ENCODE data around the gene TMEM263. TPM values are rescaled to one million over a fixed set of nuclear protein-coding genes. Genes with fewer than 3 reads are reported as not detected.

TMEM263 gene
- total and polyA plus RNA-seq, 9 of the 15 experiments (the other 6 are each of a cell fraction or from before 2014, with no cell fraction given), result 12.6 to 36.7 (median 24.4) TPM

- ChIA-PET POLR2A (interaction anchor here (0.6 to 4.1 kb wide), 7 partner anchors 8 to 618 kb away, joined by 3 to 18 read pairs (median 3); partner anchors contain the start of gene TMEM263), CTCF (ENCODE audit: low intra/inter-chr PET ratio) (no interaction called here)
- FAIRE-seq (peak; percentile 19), ATAC-seq (peak; percentile 33), DNase-seq (ENCODE audit: extremely low read depth in 1 of 4, low spot score in 3 of 4) (peak in 1 of 4 experiments; percentile 45)
- H4K20me1 ChIP-seq (replicated peaks; ENCODE audit: control insufficient read depth, insufficient read depth, low read length), result no peaks in the 10 kb centered on the region
- H3K9me3 ChIP-seq (replicated peaks; ENCODE audit: control insufficient read depth, insufficient read depth, low read depth, low read length), result no peaks in the 10 kb centered on the region
- no peak overlapping the region for H2AFZ ChIP-seq (ENCODE audit: low read depth, low read length)
- WGBS (ENCODE audit: insufficient coverage, low coverage, missing lambda C conversion rate), result 43% methylated on average over 3 of the region's 3 CpGs
- H3K4me1 ChIP-seq (replicated peaks in 1 of 2; ENCODE audit: control insufficient read depth in 2 of 2, insufficient read depth in 2 of 2, low read length in 2 of 2), result peaks cover 7 to 52% of the 10 kb centered on the region in 2 experiments
- H3K9ac ChIP-seq (ENCODE audit: insufficient read depth in 1 of 2, low read depth in 2 of 2, low read length in 2 of 2), result no peak overlapping the region
- peak overlapping the region; percentile 65; the same call in 2 of the 3 replicates for H3K27ac ChIP-seq (ENCODE audit: extremely low read depth, low read depth, low read length)
- H3K9me1 ChIP-seq (ENCODE audit: control insufficient read depth, insufficient read depth, low read length), result no peaks in the 10 kb centered on the region
- H3K36me3 ChIP-seq (ENCODE audit: control insufficient read depth, insufficient read depth, low read length), result peaks cover 38% of the 10 kb centered on the region
- peak overlapping the region; percentile 20; the same call in 1 of the 2 replicates for H3K4me2 ChIP-seq (ENCODE audit: insufficient read depth, low read length)
- in situ Hi-C loops (cut with MboI), result no loop called here
- H3K79me2 ChIP-seq (ENCODE audit: control insufficient read depth, insufficient read depth, low read length), result peaks cover 16% of the 10 kb centered on the region; the same call in 2 of the 3 replicates
- H3K4me3 ChIP-seq, result no peak overlapping the region
- BruUV-seq (replicated peaks), result no TSS peak
- intact Hi-C loops (cut with micrococcal nuclease), result loop anchor here (1.0 to 2.0 kb wide), 2 partner anchors 8 to 19 kb away; no protein-coding TSS in a partner anchor
- H3K27me3 ChIP-seq (ENCODE audit: control insufficient read depth in 2 of 2, insufficient read depth in 2 of 2, low read length in 2 of 2), result no peaks in the 10 kb centered on the region
- TF ChIP-seq XRCC3 (IDR thresholded peaks at IDR 0.05) (no peak), CHD4 (IDR thresholded peaks at IDR 0.05; ENCODE audit: insufficient read depth, insufficient replicate concordance, low read depth, low read length, poor library complexity, severe bottlenecking) (no peak), ZNF586 (CRISPR knock-in tag; conservative IDR thresholded peaks at IDR 0.05) (no peak), TRIM28 (IDR thresholded peaks at IDR 0.05) (no peak), THRAP3 (IDR thresholded peaks at IDR 0.05; ENCODE audit: borderline replicate concordance) (peak; percentile 57; the same call in 1 of the 2 replicates), NR3C1 (CRISPR knock-in tag; IDR thresholded peaks at IDR 0.05) (no peak), HNRNPUL1 (IDR thresholded peaks at IDR 0.05; ENCODE audit: low read length) (no peak), CBX5 (IDR thresholded peaks at IDR 0.05; ENCODE audit: borderline replicate concordance, low read depth) (no peak), CHCHD3 (CRISPR knock-in tag; IDR thresholded peaks at IDR 0.05) (no peak), ARID1B (IDR thresholded peaks at IDR 0.05) (peak; percentile 59), ZNF699 (CRISPR knock-in tag; IDR thresholded peaks at IDR 0.05; ENCODE audit: insufficient replicate concordance) (no peak), E2F8 (IDR thresholded peaks at IDR 0.05; ENCODE audit: low read depth, partially characterized antibody) (no peak), IRF1 (CRISPR knock-in tag; IDR thresholded peaks at IDR 0.05; ENCODE audit: borderline replicate concordance) (no peak), ZFPM2 (CRISPR knock-in tag; IDR thresholded peaks at IDR 0.05) (no peak), NFYB (IDR thresholded peaks at IDR 0.05; ENCODE audit: extremely low read depth, insufficient read length) (no peak), SIN3B (IDR thresholded peaks at IDR 0.05; ENCODE audit: low read depth) (no peak), FOSL1 (tag; conservative IDR thresholded peaks at IDR 0.05) (peak; percentile 88), CBFA2T3 (IDR thresholded peaks at IDR 0.05) (0 out of 2 replicates have a peak, but pooled peaks have one; percentile 44), CREB1 (IDR thresholded peaks at IDR 0.05) (no peak), CREB1 (CRISPR knock-in tag; IDR thresholded peaks at IDR 0.05) (no peak)
Measured at GRCh38 chr12:106975993-106976658, 20.4 kb downstream of the TMEM263 start.
